Left ventricle myocardium inferior (tissue), 1 donor: Measurements from ENCODE around the gene MAD2L2. TPM values are rescaled to one million over a fixed set of nuclear protein-coding genes. Genes with fewer than 3 reads are reported as not detected.

Experiments
- DNase-seq: peaks from one replicate; pipeline ENCODE4 v3.0.0-alpha.2; 2020
- H3K27ac ChIP-seq: fragments of 200-600 bp; replicated peaks from 2 replicates; pipeline ENCODE4 v1.8.0; 2021
- H3K27me3 ChIP-seq: fragments of 200-600 bp; 2 replicates; pipeline ENCODE4 v1.8.0; 2021; ENCODE audit warnings: low read depth
- H3K36me3 ChIP-seq: fragments of 200-600 bp; 2 replicates; pipeline ENCODE4 v1.8.0; 2021
- H3K4me1 ChIP-seq: fragments of 200-600 bp; 2 replicates; pipeline ENCODE4 v1.8.0; 2021
- H3K4me3 ChIP-seq: fragments of 200-600 bp; 2 replicates; pipeline ENCODE4 v1.8.0; 2021; ENCODE audit warnings: mild to moderate bottlenecking, moderate library complexity
- H3K9me3 ChIP-seq: fragments of 200-600 bp; replicated peaks from 2 replicates; pipeline ENCODE4 v1.8.0; 2021
- intact Hi-C: fragments of 100-400 bp; cut with micrococcal nuclease; formaldehyde crosslinking; loops from one replicate; pipeline ENCODE4 v1.11.0; 2022
- total RNA-seq: library from RNA; stranded (reverse); fragmentation: NEBNext Ultra II Directional; extraction: Animal tissue kit (Norgen Biotek cat#: 25700); gene quantifications from one replicate; pipeline ENCODE4 v1.2.1, GENCODE V29; 2021
- TF ChIP-seq, protein P1 (sequence below): fragments of 200-600 bp; IDR thresholded peaks from 2 replicates; pipeline ENCODE4 v1.8.0; 2021; ENCODE audit warnings: antibody characterized with exemption, mild to moderate bottlenecking, borderline replicate concordance
- donor health status: DM: no; HTN: yes; CAD: no; lungs with severe emphysema.

The MAD2L2 gene
- total RNA-seq, 1 donor from 2014 or later: 17.2 TPM

DNA sequence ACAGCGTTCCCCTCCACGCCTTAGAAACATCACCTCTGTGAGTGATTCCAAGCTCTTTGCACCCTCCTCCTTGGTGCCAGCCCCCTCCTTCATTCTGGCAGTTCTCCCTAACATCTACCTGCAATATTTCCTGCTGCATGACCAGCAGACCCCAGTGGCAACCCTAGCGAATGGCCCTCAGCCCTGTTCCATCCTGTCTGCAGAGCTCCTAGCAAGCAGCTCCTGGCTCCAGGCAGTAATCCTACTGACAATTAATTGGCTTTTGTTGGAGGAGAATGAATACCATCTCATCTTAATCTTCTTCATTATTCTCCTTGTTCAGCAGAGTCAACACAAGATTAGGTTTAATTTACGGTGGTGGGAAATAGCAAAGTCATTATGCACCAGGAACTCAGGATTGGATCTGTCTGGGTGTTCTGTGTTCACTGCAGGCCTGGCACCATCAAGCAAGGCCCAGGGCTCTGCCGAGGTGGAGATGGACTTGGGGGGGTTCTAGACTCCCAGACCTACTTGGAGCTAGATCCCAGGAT is 39.1 kb downstream of the MAD2L2 start:
- TF ChIP-seq, protein P1, sequence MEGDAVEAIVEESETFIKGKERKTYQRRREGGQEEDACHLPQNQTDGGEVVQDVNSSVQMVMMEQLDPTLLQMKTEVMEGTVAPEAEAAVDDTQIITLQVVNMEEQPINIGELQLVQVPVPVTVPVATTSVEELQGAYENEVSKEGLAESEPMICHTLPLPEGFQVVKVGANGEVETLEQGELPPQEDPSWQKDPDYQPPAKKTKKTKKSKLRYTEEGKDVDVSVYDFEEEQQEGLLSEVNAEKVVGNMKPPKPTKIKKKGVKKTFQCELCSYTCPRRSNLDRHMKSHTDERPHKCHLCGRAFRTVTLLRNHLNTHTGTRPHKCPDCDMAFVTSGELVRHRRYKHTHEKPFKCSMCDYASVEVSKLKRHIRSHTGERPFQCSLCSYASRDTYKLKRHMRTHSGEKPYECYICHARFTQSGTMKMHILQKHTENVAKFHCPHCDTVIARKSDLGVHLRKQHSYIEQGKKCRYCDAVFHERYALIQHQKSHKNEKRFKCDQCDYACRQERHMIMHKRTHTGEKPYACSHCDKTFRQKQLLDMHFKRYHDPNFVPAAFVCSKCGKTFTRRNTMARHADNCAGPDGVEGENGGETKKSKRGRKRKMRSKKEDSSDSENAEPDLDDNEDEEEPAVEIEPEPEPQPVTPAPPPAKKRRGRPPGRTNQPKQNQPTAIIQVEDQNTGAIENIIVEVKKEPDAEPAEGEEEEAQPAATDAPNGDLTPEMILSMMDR: no peak
- Histone ChIP-seq H3K27me3 (peaks cover 62% of the 10 kb centered on the region), H3K27ac (no peak overlapping the region), H3K9me3 (no peaks in the 10 kb centered on the region), H3K4me1 (peaks cover 14% of the 10 kb centered on the region), H3K36me3 (no peaks in the 10 kb centered on the region), H3K4me3 (no peak overlapping the region)
- intact Hi-C loops: loop anchor here (2.0 to 10.0 kb wide), 3 partner anchors 305 to 607 kb away; no protein-coding TSS in a partner anchor
- no peak for DNase-seq

DNA sequence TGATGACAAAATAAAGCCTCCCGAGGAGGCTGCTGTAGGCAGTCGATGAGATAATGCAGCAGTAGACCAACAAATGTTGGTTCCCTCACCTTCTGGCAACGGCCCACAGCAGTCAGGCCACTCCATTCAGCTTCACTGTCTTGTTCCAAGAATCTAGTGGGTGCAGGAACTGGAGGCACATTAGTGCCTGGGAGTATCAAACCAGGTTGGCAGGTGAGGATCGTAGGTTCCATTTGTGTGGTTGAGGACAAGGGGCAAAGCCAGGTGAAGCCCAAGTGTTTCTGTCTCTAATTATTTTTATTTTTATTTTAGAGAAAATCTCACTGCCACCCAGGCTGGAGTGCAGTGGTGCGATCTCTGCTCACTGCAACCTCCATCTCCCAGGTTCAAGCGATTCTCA is 40.0 kb downstream of the MAD2L2 start:
- DNase-seq: no peak
- H3K36me3 ChIP-seq: no peaks in the 10 kb centered on the region
- H3K27ac ChIP-seq: no peak overlapping the region
- H3K27me3 ChIP-seq: peaks cover 62% of the 10 kb centered on the region
- H3K4me1 ChIP-seq: peaks cover 14% of the 10 kb centered on the region
- H3K9me3 ChIP-seq: no peaks in the 10 kb centered on the region
- intact Hi-C loops: loop anchor here (5.0 to 10.0 kb wide), 2 partner anchors 399 to 606 kb away; no protein-coding TSS in a partner anchor
- H3K4me3 ChIP-seq: no peak overlapping the region
- TF ChIP-seq, protein P1: no peak

DNA sequence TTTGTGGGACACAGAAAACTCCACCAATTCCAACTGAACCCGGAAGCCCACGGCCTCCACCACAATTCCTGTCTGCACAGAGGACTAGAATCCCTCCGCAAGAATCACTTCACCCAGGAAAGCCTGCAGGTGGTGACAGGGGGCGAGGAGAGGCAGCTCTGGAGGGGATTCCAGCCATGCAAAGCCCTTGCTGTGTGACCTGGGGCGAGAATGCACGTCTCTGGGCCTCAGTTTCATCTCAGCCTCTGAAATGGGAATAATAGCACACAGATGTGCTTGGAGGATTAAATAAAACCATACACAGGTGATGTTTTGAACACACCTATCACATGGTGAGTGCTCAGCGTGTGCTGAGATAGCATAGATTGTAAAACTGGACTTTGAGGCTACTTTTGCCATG is 40.8 kb downstream of the MAD2L2 start:
- TF ChIP-seq, protein P1: no peak
- intact Hi-C loops: loop anchor here (5.0 to 10.0 kb wide), 2 partner anchors 398 to 605 kb away; no protein-coding TSS in a partner anchor
- H3K27me3 ChIP-seq: peaks cover 64% of the 10 kb centered on the region
- no peaks in the 10 kb centered on the region for H3K36me3 ChIP-seq
- no peak for DNase-seq
- no peak overlapping the region for H3K27ac ChIP-seq
- H3K4me1 ChIP-seq: peaks cover 14% of the 10 kb centered on the region
- H3K9me3 ChIP-seq: no peaks in the 10 kb centered on the region
- no peak overlapping the region for H3K4me3 ChIP-seq

DNA sequence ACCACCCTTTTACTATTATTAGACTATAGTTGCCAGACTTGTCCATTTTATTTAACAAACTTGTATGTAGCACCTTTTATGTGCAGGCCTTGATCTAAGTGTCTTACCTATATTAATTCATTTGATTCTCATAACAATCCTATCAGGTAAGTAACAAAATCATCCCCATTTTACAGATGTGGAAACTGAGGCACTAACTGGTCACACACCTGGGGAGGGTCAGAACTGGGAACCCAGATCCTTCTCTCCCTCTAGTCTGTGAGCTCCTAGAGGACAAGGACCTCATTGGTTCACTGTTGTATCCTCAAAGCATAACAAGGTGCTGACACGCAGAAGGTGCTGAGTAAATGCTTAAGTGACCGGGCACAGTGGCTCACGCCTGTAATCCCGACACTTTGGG is 41.6 kb downstream of the MAD2L2 start:
- TF ChIP-seq, protein P1: no peak
- H3K9me3 ChIP-seq: no peaks in the 10 kb centered on the region
- H3K4me1 ChIP-seq: peaks cover 14% of the 10 kb centered on the region
- no peaks in the 10 kb centered on the region for H3K36me3 ChIP-seq
- no peak overlapping the region for H3K27ac ChIP-seq
- no peak for DNase-seq
- H3K27me3 ChIP-seq: peaks cover 71% of the 10 kb centered on the region
- intact Hi-C loops: no loop called here
- H3K4me3 ChIP-seq: no peak overlapping the region

DNA sequence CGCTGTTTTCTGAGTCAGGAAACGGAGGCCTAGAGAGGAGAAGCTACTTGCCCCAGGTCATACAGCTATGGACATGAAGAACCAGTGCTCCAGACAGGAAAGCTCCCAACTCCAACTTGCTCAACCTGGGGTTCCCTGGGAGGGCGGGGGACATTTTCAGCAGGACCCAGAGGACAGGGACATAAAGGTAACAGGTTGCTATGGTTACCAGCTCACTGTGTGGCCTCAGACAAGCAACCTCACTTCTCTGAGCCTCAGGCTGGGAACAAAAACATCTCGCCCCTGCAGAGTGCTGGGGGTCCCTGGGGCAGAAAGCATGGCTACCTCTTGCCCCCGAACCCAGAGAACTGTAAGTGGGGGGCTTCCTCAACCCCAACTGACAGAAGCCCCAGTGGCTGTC is 42.8 kb downstream of the MAD2L2 start:
- Histone ChIP-seq H3K36me3 (no peaks in the 10 kb centered on the region), H3K4me3 (no peak overlapping the region), H3K27ac (no peak overlapping the region), H3K4me1 (peaks cover 14% of the 10 kb centered on the region), H3K27me3 (peaks cover 80% of the 10 kb centered on the region), H3K9me3 (no peaks in the 10 kb centered on the region)
- DNase-seq: no peak
- TF ChIP-seq, protein P1: no peak
- intact Hi-C loops: no loop called here
